ENCODE measurements around the gene DYNC1LI2.

DYNC1LI2 gene

GRCh38 chr16:66740010-66740409 is 11.4 kb downstream of the DYNC1LI2 start:
- peak; percentile 28 for DNase-seq (ENCODE audit: low spot score)

GRCh38 chr16:66735891-66736290 is 15.5 kb downstream of the DYNC1LI2 start:
- DNase-seq (ENCODE audit: low spot score), result no peak

DNA sequence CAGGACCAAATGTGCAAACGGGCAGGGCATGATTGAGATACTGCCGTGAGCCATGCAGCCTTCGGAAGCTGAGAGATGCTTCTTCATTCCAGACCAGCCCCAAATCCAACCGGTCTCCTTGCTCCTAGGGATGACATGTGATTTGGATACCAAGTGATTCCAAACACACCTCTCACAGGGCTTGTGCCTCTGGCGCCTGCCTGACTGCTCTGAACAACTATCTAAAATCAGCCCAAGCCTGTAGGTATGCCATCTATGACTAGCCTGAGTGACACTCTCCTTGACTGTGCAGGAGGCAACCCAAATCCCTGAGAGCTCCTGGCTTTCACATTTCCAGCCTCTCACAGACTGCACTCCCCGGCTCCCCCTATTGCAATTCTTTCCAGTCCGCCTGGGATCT is 20.3 kb downstream of the DYNC1LI2 start:
- DNase-seq (ENCODE audit: low spot score), result no peak

- DNase-seq (ENCODE audit: low spot score), result no peak
Measured at GRCh38 chr16:66728804-66729203, 22.6 kb downstream of the DYNC1LI2 start.

DNA sequence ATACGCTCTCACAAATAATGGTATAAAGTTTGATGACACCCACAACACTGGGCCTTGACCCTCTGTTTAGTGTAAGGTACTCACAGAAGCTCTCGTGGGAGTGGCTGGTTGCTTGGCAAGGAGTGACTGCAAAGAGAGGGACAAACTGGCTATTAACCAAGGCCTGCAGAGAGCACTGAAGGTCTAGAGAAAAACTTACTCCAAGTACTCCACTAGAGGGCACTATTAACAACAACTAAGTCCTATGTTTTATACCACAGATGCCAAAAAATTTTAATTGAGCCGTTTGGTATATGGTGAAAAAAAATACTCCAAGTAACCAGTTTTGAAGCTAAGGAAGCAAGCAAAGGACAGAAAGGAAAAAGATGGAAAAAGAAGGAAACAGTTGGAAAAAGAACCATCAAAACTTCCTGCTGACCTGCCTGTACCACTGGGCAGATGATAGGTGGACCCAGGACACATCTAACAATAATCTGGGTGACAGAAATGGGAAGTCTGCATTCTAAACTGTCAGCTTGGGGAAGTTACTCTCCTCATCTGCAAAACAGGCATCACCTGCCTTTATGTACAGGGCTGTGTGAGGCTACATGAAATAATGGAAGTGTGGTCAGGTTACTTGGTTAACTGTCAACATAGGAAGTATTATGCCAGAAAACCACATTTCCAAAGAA is 23.2 kb downstream of the DYNC1LI2 start:
- peak; percentile 63 for DNase-seq (ENCODE audit: low spot score)

GRCh38 chr16:66720766-66721165 is 30.6 kb downstream of the DYNC1LI2 start:
- DNase-seq (ENCODE audit: low spot score), result no peak

GRCh38 chr16:66719246-66719645 is 32.2 kb downstream of the DYNC1LI2 start:
- no peak for DNase-seq (ENCODE audit: low spot score)

- DNase-seq (ENCODE audit: low spot score), result no peak
Measured at GRCh38 chr16:66717776-66718175, 33.6 kb downstream of the DYNC1LI2 start.

DNA sequence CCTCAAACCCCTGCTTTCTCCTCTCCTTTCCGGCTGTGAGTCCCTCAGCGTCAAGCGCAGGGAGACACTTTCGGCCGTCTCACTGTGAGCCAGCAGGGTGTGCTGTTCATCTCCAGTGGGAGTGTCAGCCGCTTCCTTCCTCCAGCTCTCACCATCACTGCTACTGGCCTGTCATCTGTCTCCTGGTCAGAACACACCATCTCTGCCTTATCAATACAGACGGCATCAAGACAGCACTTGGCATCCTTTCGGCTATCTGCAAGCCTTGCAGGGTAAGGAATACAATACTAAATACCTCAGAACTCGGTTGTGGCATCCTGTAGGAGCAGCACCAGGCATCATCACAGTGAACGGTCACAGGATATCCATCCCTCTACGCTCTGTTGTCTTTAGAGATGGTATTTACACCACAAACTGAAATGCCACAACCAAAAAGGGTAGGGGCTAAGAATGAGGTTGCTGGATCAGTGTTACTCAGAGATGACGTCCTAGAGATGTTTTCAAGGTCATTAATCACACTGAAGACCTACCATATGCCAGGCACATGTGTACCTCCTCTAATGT is 34.2 kb downstream of the DYNC1LI2 start:
- DNase-seq (ENCODE audit: low spot score), result peak; percentile 13

GRCh38 chr16:66714654-66715307 is 36.6 kb downstream of the DYNC1LI2 start:
- DNase-seq (ENCODE audit: low spot score), result no peak

GRCh38 chr16:66714062-66714461 is 37.3 kb downstream of the DYNC1LI2 start:
- no peak for DNase-seq (ENCODE audit: low spot score)

GRCh38 chr16:66713076-66713475 is 38.3 kb downstream of the DYNC1LI2 start:
- DNase-seq (ENCODE audit: low spot score), result no peak

DNA sequence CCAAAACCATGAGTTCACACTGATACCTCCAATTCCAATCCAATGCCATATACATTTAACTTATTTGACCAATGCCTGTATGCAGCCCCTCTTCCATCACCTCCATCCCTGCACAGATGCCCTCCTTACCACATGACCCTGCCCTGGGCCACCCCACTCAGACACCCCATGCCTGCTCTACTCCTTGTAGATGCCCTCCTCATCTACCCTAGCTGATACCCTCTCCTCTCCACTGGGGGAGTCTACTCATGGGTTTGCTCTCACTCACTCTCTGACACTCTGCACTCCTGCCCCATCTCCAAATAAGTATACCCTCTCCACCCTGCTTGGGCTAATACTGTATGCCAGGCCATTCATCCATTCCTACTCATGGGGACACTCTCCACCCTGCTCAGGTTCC is 38.9 kb downstream of the DYNC1LI2 start:
- no peak for DNase-seq (ENCODE audit: low spot score)

DNA sequence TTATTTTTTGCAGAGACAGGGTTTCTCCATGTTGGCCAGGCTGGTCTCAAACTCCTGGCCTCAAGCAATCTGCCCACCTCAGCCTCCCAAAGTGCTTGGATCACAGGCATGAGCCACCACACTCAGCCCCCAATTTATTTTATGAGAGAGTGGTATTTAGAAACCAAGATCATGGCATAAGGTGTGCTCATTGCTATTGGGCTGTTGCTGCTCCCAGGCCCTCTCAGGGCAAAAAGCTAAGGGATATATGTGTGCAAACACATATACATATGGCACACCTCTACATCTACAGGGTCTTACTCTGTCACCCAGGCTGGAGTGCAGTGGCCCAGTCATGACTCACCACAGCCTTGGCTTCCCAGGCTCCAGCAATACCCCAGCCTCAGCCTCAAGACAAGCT is 39.8 kb downstream of the DYNC1LI2 start:
- no peak for DNase-seq (ENCODE audit: low spot score)

DNA sequence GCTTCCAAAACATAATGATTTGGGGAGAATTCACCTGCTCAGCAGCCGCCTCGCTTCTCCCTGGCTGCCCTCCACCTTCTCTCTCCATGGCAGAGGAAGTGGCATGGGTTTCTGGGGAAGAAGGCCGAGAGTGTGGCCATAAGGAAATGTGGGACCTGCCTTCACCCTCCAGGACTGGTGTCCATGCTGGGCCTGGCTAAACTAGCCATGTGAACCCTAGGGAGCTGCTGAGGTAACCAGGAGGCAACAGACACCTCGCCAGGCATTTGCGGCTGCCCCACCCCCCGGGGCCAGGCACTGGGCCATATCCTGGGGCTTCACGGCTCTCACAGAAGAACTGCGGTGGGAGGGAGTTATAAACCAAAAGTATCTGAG is 44.9 kb downstream of the DYNC1LI2 start:
- DNase-seq (ENCODE audit: low spot score), result no peak

- DNase-seq (ENCODE audit: low spot score), result no peak
Measured at GRCh38 chr16:66705790-66706505, 45.5 kb downstream of the DYNC1LI2 start.

- no peak for DNase-seq (ENCODE audit: low spot score)
Measured at GRCh38 chr16:66703406-66704215, 47.8 kb downstream of the DYNC1LI2 start.

DNA sequence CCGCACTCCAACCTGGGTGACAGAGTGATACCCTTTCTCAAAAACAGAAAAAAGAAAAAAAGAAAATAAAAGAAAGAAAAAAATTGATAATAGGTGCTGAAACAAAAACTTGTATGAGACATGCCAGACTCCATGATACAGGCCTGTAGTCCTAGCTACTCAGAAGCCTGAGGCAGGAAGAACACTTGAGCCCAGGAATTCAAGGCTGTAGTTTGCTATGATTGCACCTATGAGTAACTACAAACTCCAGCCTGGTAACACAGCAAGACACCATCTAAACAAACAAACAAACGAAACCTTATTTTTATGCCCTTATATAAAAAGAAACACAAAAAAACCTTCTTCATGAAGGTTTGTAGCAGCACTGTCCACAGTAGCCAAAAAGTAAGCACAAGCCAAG is 49.9 kb downstream of the DYNC1LI2 start:
- no peak for DNase-seq (ENCODE audit: low spot score)

- DNase-seq (ENCODE audit: low spot score), result no peak
Measured at GRCh38 chr16:66701026-66701425, 50.4 kb downstream of the DYNC1LI2 start.

- no peak for DNase-seq (ENCODE audit: low spot score)
Measured at GRCh38 chr16:66699898-66700297, 51.5 kb downstream of the DYNC1LI2 start.

- no peak for DNase-seq (ENCODE audit: low spot score)
Measured at GRCh38 chr16:66698046-66698445, 53.4 kb downstream of the DYNC1LI2 start.

Data from activated CD4-positive, alpha-beta T cell treated with anti-CD3 and anti-CD28 coated beads, Interleukin-2, Interleukin-4, amounts not matched to agents 100 ng/mL and 50 ng/mL, durations not matched to agents 16 hours and 8 hours (primary cell).